HG03439 (cell line): ENCODE data around the gene ARHGAP4.

ENCODE experiments used
- ATAC-seq: cut with Tn5 transposase; IDR thresholded peaks from one replicate; pipeline ENCODE4 v1.9.1; 2021; ENCODE audit warnings: mild to moderate bottlenecking, moderate library complexity; ENCODE audit not compliant: unreplicated experiment

Gene ARHGAP4

GRCh38 chrX:153925739-153926551 is at the start of gene ARHGAP4:
Gene ARHGAP4 (minus strand): TSS chrX:153926264. CDS start chrX:153926202, 62 bp downstream.
- no peak for ATAC-seq

- no peak for ATAC-seq
Observed at GRCh38 chrX:153974726-153975286, 48.7 kb upstream of the ARHGAP4 start.

GRCh38 chrX:153974003-153974725 is 48.1 kb upstream of the ARHGAP4 start:
- ATAC-seq: no peak

- no peak for ATAC-seq
Observed at GRCh38 chrX:153973127-153974002, 47.3 kb upstream of the ARHGAP4 start.

- ATAC-seq: peak; percentile 42
Observed at GRCh38 chrX:153972368-153973126, 46.5 kb upstream of the ARHGAP4 start, which contains the start of gene TMEM187. Gene TMEM187 (plus strand): TSS chrX:153972754. CDS start chrX:153982063, 9,309 bp downstream.

GRCh38 chrX:153971450-153972367 is 45.6 kb upstream of the ARHGAP4 start, which contains the start of gene HCFC1:
Gene HCFC1 (minus strand): TSS chrX:153971818. CDS start chrX:153970840, 978 bp downstream.
- ATAC-seq: peak; percentile 40

GRCh38 chrX:153971124-153971449 is 45.0 kb upstream of the ARHGAP4 start:
- peak; percentile 30 for ATAC-seq

GRCh38 chrX:153970357-153971123 is 44.5 kb upstream of the ARHGAP4 start:
- ATAC-seq: peak; percentile 5

- ATAC-seq: no peak
Observed at GRCh38 chrX:153969904-153970356, 43.9 kb upstream of the ARHGAP4 start.

- ATAC-seq: no peak
Observed at GRCh38 chrX:153969125-153969903, 43.2 kb upstream of the ARHGAP4 start.

- ATAC-seq: no peak
Observed at GRCh38 chrX:153968754-153969124, 42.7 kb upstream of the ARHGAP4 start.

GRCh38 chrX:153968255-153968654 is 42.2 kb upstream of the ARHGAP4 start:
- no peak for ATAC-seq

- ATAC-seq: no peak
Observed at GRCh38 chrX:153967536-153968224, 41.6 kb upstream of the ARHGAP4 start.

- no peak for ATAC-seq
Observed at GRCh38 chrX:153966841-153967535, 40.9 kb upstream of the ARHGAP4 start.

- ATAC-seq: no peak
Observed at GRCh38 chrX:153966283-153966688, 40.2 kb upstream of the ARHGAP4 start.

GRCh38 chrX:153965406-153965805 is 39.3 kb upstream of the ARHGAP4 start:
- no peak for ATAC-seq
